Activated CD8-positive, alpha-beta memory T cell treated with anti-CD3 and anti-CD28 coated beads, Interleukin-2, amount 50 U/mL, for 48 hours (primary cell): ENCODE data around the gene PHAF1.

Experiments used
- DNase-seq: peaks from one replicate; pipeline ENCODE4 v3.0.0-alpha.2; 2020

The PHAF1 gene

DNA sequence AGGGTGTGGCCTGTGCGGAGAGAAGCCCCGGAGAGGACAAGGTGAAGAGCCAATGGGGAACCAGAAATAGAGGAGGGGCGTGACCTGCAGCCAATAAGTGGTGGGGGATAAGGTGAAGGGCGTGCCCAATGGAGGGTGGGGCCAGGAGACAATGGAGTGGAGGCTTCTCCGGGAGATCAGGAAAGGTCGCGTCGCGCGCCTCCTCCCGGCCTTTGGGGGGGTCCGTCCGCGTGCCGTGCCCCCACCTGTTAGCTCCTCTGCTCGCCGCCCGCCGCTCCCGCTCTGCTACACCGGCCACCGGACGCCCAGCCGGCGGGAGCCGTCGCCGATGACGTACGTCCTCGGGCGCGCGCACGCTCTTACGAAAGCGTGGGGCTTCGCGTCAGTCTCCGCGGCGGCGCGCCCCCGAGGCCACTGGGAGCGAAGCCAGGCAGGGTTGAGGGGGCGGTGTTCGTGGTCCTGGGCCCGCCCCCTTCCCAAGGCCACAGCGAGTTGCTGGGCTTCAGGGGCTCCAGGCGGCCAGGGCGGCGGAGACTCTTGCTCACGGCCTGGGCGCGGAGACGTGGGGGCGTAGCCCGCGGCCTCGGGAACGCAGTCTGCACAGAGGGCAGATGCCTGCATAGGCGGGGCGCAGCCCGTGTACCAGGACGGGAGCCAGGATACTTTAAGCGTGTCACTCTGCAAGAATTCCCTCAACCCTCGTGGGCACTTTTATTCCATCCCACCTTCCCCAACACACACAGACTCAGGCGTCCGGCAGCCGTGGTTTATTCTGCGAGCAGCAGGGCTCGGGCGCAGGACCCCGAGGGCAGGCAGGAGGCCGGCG is 74.1 kb downstream of the PHAF1 start, which contains the start of gene MATCAP1:
Gene MATCAP1 (minus strand): TSS at position 337 of the 826 bp plus-strand sequence. CDS start 3,353 bp downstream, outside the sequence.
- peak; percentile 94 for DNase-seq

DNA sequence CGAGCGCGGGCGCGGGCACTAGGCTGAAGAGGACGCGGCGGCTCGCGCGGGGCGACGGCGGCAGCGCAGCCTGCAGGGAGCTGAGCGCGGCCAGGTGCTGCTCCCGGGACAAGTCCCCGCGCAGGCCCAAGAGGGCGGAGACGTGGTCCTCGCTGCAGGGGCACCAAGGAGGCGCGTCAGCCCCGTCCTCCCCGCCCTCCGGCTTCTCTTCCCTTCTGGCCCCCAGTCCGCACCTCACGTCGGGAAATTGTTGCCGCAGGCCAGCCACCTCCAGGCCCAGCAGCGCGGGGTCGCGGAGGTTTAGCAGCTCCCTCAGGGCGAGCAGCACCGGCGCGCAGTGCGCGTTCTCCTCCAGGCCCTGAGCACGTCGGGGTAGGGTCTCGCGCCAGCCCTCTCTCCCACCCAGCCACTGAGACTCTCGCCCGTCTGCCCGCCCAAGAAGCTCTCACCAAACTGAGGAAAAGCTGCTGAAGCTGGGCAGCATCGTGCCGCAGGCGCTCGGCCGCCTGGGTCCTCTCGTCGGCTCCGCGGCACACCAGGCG is 74.8 kb downstream of the PHAF1 start:
- DNase-seq: no peak

DNA sequence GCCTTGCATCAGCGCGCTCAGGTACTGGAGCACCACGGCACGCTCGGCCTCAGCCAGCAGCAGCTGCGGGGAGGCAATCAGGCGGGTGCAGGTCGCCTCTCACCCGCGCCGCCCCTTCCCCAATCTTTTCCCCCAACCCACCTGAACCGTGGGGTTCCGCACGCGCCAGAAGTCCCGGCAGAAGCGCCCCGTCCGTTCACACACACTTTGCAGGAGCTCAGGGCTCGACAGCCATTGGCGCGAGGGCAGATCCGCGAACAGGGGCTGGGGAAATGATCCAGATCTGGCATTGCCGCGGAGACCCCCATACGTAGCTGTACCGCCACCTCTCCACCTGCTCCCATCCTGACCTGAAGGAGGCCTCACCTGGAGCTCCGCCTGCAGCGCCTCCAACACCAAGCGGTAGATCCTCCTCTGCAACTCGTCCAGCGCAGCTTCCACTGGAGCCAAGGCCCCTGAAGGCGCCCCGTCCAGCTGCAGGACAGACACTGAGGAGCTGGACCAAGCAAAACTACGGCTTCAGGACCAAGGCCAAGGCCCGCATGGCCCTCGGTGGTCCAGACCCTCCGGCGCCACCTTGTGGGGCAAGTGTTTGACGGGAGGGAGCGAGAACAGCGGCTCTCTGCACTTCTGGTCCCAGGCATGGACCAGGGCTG is 75.4 kb downstream of the PHAF1 start:
- DNase-seq: peak; percentile 94

DNA sequence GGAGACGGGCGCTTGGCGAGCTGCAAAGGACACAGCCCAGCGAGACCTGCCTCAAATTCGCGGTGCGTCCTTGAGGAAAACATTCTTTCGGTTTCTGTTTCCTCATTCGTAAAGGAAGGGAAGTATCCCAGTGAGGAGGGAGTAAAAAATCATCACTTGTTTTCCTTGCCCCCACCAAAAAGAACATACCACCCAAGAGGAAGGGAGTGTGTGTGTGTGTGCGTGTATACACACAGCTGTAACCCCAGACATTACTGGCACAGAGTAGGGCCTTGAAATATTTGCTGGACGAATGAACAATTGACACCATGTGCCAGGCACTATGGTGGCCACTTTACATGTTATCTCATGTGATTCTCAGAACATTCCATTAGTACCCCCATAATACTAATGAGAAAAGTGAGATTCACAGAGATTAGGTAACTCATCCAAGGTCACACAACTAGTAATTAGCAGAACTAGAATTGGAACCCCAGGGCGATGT is 76.0 kb downstream of the PHAF1 start:
- no peak for DNase-seq

DNA sequence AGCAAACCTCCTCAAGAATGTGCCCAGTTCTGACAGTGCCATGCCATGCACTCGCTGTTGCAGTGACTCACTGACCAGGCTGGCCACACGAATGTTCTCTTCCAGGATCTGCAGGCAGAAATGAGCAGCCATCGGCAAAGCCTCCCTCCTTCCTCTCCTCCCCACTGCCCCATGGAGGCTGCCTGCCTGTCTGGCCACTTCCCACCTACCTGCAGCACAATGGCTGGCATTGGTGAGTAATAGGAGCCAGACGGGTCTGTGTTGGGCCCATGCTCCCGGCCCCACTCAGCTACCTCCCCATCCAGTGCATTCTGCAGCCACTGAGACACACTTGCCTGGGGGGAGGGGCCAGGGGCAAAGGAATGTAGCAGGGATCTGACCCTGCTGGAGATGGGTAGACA is 76.8 kb downstream of the PHAF1 start:
- DNase-seq: no peak

DNA sequence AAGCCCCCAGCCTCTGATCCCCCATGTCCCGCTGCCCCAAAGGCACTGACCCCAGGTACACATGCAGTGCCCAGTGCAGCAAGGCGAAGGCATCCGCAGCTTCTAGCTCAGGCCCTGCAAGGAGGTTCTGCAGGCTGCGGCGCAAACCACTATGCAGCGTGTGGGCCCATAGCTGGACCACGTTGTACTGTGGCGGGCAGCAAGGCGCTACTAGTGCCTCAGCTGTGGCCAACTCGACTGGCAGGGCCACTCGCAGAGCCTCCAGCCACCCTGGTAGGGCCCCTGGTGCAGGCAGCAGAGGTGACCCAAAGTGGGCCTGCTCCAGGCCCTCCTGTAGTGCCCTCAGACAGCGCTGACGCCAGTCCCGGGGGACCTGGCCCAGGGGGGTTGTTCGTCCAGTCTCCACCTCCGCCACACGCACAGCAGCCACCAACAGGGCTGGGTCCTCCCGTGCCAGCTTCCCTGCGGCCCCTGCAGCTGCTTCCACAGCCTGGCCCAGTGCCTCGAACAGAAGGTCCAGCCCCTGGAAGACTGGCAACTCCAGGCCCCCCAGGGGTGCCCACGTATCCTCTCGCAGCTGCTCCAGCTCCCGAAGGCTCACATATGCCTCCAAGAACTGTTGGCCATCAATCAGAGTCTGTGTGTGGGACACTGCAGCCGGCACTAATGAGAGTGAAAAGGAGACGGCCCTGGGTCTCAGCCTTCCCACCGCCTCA is 77.6 kb downstream of the PHAF1 start:
- no peak for DNase-seq

DNA sequence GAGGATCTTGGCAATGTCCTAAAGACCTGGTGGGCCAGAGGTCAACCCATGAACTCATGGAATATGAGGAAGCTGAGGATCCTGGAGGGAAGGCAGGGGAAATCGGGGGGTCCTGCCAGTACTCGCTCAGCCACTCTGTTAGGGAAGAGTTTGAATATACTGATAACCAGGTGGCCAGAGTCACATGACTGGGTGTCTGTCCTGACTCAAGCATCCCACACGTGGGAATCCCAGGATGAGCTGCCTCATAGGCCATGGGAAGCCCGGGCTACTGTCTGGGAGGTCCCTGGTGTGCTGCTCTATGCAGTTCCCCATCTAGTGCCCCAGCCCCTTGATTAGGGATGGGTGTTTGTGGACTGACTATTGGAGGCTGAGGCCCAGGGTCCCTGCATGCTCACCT is 78.6 kb downstream of the PHAF1 start:
- DNase-seq: no peak

DNA sequence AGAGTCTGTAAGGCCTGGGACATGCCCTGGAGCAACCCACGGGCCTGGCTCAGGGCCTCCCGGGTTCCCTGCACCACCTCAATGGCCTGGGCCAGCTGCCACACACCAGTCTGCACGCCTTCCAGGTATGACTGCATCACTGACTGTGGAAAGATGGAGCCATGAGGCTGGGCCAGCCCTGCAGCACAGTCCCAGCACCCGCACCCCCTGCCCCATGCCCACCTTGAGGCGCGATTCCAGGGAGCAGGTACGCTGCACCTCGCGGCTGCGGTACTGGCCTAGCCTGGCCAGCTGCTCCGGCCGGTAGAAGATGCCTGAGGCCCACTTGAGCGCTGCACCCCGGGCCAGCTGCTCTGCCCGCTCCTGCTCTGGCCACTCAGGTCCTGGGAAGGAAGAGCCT is 79.1 kb downstream of the PHAF1 start:
- no peak for DNase-seq

DNA sequence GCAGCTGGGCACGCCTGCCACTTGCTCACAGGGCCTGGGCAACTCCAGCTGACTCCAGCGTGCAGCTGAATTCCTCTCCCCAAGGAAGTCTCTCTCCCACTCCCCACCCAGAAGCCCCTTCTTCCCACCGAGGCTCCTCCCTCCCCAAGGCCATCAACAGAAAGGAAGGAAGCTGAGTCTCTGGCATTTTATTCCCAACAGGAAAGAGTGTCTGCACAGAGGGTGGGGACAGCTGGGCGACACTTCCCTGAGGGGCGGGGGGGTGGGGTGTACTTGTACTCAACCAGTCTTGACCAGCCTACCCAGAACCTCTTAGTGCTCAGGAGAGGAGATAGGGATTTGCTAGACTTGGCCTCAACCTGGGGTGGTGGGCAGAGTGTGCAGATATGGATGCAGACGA is 80.3 kb downstream of the PHAF1 start, which contains the start of gene EXOC3L1:
Gene EXOC3L1 (minus strand): TSS at position 96 of the 400 bp plus-strand sequence. CDS start 460 bp downstream, outside the sequence.
- DNase-seq: no peak

DNA sequence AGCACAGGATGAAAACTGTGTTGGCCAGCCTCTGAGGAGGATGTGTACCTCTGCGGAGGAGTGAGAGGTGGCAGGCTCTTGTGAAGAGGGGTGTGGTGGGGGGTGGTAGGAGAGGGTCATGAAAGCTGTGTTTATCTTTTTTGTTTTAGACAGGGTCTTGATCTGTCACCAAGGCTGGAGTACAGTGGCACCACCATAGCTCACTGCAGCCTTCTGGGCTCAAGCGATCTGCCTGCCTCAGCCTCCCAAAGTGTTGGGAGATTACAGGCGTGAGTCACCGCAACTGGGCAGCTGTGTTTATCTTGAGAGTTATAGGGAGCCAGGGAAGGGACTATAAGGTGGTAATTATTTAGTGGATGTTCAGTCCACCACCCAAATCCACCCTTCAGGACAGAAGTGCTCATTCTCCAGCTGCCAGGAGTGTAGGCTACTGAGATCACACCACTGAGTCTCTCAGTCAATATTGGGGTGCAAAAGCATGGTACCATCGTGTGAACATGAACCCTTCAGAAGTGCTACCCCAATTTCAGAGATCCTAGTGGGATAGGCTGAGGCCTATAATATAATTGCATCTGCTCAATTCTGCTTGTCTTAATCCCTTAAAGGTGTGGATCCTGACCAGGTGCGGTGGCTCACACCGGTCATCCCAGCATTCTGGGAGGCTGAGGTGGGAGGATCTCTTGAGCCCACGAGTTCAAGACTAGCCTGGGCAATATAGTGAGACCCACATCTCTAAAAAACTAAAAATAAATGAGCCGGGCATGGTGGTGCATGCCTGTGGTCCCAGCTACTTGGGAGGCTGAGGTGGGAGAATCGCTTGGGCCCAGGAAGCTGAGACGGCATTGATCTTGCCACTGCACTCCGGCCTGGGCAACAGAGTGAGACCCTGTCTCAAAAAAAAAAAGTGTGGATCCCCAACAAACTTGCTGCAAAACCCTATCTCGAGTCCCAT is 81.0 kb downstream of the PHAF1 start:
- no peak for DNase-seq

DNA sequence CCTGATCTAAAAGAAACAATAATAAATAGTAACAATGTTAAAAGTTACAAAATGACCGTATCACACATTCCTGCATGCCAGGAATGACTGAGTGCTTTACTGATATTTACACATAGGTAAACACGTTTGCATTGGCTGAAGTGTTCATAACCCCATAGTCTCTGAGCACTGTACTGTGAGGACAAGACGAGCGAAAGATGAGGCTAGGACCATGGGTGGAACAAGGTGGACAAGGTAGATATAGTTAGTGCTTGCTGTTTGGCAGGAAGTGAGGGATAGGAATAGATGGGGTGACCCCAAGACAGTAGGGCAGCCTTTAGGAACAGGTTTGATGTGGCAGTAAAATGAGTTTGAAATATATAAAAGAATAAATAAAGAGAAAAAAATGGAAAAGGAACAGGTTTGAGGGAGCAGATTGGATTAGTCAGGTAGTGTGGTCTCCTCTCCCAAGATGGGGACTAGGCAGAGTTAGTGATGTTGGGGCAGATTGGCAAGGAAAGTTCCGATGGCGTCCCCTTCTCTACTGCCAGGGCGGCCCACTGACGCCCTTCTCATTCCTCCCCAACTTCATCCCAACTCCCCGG is 81.8 kb downstream of the PHAF1 start:
- no peak for DNase-seq

DNA sequence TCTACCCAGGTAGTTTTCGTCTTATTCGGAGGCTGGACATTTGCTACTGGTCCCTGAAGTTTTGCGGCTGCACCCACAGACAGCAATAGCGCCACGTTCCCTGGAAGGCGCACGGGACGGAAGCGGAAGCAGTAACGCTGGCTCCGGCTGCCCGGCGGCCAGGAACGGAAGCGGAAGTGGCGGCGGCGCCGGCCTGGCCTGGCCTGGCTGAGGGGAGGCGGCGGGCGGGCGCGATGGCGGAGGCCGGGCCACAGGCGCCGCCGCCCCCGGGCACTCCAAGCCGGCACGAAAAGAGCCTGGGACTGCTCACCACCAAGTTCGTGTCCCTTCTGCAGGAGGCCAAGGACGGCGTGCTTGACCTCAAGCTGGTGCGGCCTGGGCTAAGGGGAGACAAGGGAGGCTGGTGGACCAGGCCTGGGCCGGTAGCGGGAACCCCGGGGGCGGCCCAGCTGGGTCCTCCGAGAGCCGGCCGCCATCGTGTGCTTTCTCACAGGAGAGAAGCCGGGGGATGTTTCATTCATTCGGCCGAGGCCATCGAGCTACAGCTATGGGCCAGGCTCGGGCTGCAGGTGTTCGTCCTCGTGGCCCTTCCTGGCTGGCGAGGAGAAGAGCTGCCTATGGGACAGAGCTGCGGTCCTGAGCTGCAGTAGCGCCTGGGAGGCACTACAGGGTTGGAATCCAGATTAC is 82.4 kb downstream of the PHAF1 start, which contains the start of gene E2F4:
Gene E2F4 (plus strand): TSS at position 161 of the 687 bp plus-strand sequence. CDS start 73 bp downstream, at position 234.
- peak; percentile 93 for DNase-seq

DNA sequence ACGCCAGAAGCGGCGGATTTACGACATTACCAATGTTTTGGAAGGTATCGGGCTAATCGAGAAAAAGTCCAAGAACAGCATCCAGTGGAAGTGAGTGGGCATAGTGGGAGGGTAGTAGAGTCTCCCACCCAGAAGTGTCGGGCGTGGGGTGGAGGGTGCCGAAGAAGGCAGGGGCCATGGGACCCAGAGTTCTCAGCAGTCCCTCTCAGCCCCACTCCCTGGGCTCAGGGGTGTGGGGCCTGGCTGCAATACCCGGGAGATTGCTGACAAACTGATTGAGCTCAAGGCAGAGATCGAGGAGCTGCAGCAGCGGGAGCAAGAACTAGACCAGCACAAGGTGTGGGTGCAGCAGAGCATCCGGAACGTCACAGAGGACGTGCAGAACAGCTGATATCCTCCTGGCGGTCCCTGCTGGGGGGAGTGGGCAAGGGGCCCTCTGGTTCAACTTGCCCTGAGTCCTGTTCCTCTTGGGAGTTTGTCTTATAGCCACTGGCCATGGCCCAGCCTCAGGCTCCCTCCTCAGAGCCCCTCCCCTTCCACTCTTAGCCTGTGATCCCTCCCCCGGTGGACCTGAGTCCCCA is 83.1 kb downstream of the PHAF1 start:
- no peak for DNase-seq

DNA sequence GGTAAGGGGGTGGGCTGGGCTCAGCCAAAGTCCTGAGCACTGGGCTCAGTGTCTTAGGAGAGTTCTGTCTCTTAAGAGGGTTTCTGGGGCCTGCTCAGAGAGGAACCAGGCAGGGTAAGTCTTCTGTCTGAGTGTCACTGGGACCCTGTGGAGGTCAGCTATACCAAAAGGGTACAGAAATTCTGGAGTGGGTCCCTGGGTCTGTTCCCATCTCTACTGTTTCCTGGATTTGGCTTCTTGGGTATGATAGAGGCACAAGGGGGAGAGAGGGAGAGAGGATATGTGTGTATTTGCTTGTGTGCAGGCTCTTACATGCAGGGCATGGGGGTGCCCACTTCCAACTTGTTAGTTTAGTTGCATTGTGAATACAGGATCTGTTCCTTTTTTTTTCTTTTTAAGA is 83.8 kb downstream of the PHAF1 start:
- DNase-seq: no peak

DNA sequence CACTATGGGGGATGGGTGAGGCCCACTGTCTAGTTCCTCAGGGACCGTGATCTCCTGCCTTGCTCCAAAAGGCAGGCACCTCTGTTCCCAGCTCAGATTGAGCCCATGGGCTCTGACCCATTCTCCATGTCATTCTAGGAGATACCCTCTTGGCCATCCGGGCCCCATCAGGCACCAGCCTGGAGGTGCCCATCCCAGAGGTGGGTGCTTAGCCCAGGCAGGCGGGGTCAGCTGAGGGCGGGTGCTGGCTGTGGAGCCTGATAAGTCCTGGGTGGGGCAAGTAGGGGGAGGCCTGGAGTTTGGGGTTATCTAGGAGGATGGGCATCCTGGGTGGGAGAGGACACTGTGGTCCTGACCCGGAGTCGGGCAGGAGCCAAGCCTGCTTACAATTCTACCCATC is 84.5 kb downstream of the PHAF1 start:
- no peak for DNase-seq

DNA sequence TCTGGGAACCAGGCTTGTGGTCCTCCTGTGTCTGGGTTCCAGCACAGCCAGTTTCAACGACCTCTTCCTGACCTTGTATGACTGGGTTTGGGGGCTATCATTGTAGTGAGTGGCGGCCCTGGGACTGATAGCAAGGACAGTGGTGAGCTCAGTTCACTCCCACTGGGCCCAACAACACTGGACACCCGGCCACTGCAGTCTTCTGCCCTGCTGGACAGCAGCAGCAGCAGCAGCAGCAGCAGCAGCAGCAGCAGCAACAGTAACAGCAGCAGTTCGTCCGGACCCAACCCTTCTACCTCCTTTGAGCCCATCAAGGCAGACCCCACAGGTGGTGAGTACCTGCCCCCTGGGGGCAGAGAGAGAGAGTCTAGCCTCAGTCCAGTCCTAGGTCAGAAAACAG is 85.9 kb downstream of the PHAF1 start:
- DNase-seq: no peak

DNA sequence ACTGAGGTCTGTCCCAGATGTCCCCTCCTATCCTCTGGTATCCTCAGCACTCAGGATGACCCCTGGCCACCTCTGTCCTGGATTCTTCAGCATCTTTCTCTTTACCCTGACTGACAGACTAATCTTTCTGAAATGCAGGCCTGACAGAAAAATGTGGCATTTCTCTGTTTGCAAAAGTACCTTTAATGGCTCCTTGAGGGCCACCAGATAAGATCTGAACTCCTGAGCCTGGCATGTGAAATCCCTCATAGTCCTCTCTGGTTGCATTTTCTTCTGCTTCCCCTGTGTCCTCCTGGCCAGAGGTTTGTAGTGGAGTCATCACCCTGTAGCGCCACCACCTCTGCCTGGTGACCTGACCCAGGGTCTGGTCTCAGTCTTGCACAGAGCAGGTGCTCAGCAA is 87.1 kb downstream of the PHAF1 start:
- no peak for DNase-seq

DNA sequence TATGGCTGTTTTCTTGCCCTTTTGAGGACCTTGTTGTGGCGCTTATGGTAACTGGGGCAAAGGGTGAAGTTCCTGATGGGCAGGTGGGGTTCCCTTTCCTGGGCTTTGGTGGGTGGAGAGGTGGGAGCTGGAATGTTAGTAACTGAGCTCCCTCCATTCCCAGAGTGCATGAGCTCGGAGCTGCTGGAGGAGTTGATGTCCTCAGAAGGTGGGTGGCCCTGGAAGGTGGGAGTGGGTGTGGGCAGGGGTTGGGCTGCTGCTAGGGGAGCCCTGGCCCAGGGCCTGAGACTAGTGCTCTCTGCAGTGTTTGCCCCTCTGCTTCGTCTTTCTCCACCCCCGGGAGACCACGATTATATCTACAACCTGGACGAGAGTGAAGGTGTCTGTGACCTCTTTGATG is 88.0 kb downstream of the PHAF1 start:
- DNase-seq: no peak
